ENCODE results near the gene SLC5A5. TPM values are rescaled to one million over a fixed set of nuclear protein-coding genes. Genes with fewer than 3 reads are reported as not detected.

Gene SLC5A5
- total RNA-seq, 1 donor from 2014 or later, result not detected

- DNase-seq (ENCODE audit: low spot score in 2 of 2, unreplicated experiment in 2 of 2), result peak; percentile 50 to 84
- peaks cover 2% of the 10 kb centered on the region for H3K36me3 Mint-ChIP-seq
- no peaks in the 10 kb centered on the region for H3K27me3 Mint-ChIP-seq (ENCODE audit: low read depth)
- TF ChIP-seq, protein P1, sequence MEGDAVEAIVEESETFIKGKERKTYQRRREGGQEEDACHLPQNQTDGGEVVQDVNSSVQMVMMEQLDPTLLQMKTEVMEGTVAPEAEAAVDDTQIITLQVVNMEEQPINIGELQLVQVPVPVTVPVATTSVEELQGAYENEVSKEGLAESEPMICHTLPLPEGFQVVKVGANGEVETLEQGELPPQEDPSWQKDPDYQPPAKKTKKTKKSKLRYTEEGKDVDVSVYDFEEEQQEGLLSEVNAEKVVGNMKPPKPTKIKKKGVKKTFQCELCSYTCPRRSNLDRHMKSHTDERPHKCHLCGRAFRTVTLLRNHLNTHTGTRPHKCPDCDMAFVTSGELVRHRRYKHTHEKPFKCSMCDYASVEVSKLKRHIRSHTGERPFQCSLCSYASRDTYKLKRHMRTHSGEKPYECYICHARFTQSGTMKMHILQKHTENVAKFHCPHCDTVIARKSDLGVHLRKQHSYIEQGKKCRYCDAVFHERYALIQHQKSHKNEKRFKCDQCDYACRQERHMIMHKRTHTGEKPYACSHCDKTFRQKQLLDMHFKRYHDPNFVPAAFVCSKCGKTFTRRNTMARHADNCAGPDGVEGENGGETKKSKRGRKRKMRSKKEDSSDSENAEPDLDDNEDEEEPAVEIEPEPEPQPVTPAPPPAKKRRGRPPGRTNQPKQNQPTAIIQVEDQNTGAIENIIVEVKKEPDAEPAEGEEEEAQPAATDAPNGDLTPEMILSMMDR (IDR thresholded peaks at IDR 0.05; ENCODE audit: unreplicated experiment), result peak; percentile 86
- peaks cover 6% of the 10 kb centered on the region for H3K4me1 Mint-ChIP-seq
- H3K27ac Mint-ChIP-seq, result no peak overlapping the region
- no peak overlapping the region for H3K4me3 Mint-ChIP-seq
- no peaks in the 10 kb centered on the region for H3K9me3 Mint-ChIP-seq
Observed at GRCh38 chr19:17938092-17938845, 66.5 kb downstream of the SLC5A5 start.

DNA sequence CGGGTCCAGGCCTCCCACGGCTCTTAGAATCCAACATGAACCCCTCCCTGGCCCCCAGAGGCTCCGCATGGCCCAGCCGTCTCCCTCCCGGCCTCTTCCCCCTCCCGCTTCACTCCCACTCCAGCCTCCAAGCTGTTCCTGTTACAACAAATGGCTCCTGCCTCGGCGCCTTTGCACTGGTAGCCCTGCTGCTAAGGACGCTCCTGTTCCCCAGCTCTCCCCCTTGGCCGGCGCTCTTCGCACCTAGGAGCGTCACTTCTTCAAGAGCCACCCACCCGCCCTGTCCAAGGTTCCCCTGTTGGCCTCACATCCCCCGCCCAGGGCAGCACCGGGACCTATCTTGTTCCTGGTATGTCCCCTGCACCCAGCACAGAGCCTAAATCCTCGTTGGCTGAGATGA, 70.4 kb downstream of the SLC5A5 start:
- Mint-ChIP-seq H3K4me3 (no peak overlapping the region), H3K36me3 (no peaks in the 10 kb centered on the region), H3K9me3 (no peaks in the 10 kb centered on the region), H3K27me3 (ENCODE audit: low read depth) (no peaks in the 10 kb centered on the region), H3K4me1 (peaks cover 3% of the 10 kb centered on the region), H3K27ac (no peak overlapping the region)
- TF ChIP-seq, protein P1 (IDR thresholded peaks at IDR 0.05; ENCODE audit: unreplicated experiment), result no peak
- DNase-seq (ENCODE audit: low spot score in 2 of 2, unreplicated experiment in 2 of 2), result no peak

DNA sequence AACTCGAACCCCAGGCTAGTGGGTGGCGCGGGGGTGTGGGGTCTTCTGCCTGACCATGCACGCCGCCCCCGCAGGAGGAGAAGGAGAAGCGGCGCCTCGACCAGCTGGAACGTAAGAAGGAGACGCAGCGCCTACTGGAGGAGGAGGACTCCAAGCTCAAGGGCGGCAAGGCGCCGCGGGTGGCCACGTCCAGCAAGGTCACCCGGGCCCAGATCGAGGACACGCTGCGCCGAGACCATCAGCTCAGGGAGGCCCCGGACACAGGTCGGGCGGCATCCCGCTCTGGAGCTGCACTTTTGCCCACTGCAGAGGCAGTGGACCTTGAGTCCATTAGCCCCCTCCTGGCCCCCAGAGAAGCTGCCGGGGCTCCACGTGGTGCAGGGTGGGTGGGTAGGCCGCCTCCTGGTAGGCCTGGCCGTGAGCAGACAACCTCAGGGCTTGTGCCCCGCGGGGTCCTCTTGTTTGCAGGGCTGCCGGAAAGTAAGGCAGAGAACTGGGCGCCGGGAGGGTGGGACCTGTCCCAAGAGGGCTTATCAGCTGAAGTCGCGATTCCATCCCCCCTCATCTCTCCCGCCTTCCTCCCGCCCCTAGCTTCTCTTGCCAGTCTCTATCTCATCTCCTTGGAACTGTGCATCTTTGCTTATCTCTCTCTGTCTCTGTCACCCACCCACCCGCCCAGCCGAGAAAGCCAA, 71.0 kb downstream of the SLC5A5 start:
- H3K9me3 Mint-ChIP-seq, result no peaks in the 10 kb centered on the region
- H3K27me3 Mint-ChIP-seq (ENCODE audit: low read depth), result no peaks in the 10 kb centered on the region
- TF ChIP-seq, protein P1 (IDR thresholded peaks at IDR 0.05; ENCODE audit: unreplicated experiment), result no peak
- no peaks in the 10 kb centered on the region for H3K36me3 Mint-ChIP-seq
- H3K27ac Mint-ChIP-seq, result no peak overlapping the region
- H3K4me3 Mint-ChIP-seq, result no peak overlapping the region
- peaks cover 6% of the 10 kb centered on the region for H3K4me1 Mint-ChIP-seq
- no peak for DNase-seq (ENCODE audit: low spot score in 2 of 2, unreplicated experiment in 2 of 2)

DNA sequence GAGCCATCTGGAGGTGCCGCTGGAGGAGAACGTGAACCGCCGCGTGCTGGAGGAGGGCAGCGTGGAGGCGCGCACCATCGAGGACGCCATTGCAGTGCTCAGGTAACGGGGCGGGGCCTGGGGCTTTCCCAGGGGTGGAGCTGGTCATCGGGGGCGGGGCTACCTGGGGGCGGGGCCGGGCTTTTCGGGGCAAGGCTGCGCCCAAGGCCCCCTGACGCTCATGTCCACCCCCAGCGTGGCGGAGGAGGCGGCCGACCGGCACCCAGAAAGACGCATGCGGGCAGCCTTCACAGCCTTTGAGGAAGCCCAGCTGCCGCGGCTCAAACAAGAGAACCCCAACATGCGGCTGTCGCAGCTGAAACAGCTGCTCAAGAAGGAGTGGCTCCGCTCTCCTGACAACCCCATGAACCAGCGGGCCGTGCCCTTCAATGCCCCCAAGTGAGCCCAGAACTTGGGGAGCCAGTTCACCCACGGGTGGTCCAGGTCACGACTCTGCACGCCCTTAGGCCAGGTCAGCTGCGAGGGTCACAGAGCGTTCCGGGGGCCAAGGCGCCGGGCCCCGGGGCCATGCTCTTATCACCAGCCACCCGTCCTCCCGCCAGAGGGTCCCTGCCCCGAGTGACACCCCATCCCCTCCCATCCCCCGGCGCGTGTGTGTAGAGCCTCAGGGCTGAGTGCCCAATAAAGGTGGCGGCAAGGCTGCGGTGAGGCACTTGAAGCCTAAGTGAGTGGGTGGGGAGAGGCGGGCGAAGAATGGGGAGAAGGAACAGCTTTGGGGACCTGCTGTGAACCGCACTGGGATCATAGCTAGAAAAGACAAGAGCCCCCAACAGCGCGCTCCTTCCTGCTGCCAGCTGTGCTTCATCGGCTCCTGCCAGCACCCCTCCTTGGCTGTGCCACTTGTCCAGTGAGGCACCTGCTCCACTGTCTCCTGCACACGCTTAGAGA, 71.8 kb downstream of the SLC5A5 start:
- no peaks in the 10 kb centered on the region for H3K9me3 Mint-ChIP-seq
- H3K36me3 Mint-ChIP-seq, result no peaks in the 10 kb centered on the region
- no peak overlapping the region for H3K27ac Mint-ChIP-seq
- no peak overlapping the region for H3K4me3 Mint-ChIP-seq
- DNase-seq (ENCODE audit: low spot score in 2 of 2, unreplicated experiment in 2 of 2), result no peak
- H3K4me1 Mint-ChIP-seq, result peaks cover 6% of the 10 kb centered on the region
- no peaks in the 10 kb centered on the region for H3K27me3 Mint-ChIP-seq (ENCODE audit: low read depth)
- TF ChIP-seq, protein P1 (IDR thresholded peaks at IDR 0.05; ENCODE audit: unreplicated experiment), result no peak

GRCh38 chr19:17944301-17944700, 72.6 kb downstream of the SLC5A5 start:
- no peaks in the 10 kb centered on the region for H3K36me3 Mint-ChIP-seq
- TF ChIP-seq, protein P1 (IDR thresholded peaks at IDR 0.05; ENCODE audit: unreplicated experiment), result no peak
- H3K9me3 Mint-ChIP-seq, result no peaks in the 10 kb centered on the region
- H3K27ac Mint-ChIP-seq, result no peak overlapping the region
- no peak for DNase-seq (ENCODE audit: low spot score in 2 of 2, unreplicated experiment in 2 of 2)
- peaks cover 2% of the 10 kb centered on the region for H3K27me3 Mint-ChIP-seq (ENCODE audit: low read depth)
- peaks cover 9% of the 10 kb centered on the region for H3K4me1 Mint-ChIP-seq
- no peak overlapping the region for H3K4me3 Mint-ChIP-seq
